ENCODE results near the gene DNAAF5.

The DNAAF5 gene

DNA sequence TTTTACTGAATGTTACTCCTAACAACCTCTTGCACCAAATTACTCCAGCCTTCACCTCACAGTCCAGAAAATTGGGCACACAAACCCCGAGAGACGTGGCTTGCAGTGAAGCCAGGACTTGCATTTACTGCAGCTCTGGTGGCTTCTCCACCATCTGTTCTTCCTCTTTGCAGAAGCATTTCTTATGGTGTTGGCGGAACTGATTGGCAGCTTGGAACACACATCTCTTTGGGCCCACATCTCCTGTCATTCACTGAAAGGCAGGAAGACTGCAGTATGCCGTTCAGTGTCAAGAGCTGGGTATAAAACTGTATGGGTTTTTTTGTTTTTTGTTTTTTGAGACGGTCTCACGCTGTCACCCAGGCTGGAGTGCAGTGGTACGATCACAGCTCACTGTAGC is 38.9 kb downstream of the DNAAF5 start:
- no peak overlapping the region for H3K4me3 ChIP-seq (ENCODE audit: low read length)
- H3K4me1 ChIP-seq (ENCODE audit: insufficient read depth, low read length) = no peaks in the 10 kb centered on the region
- H3K9me3 ChIP-seq (ENCODE audit: insufficient read depth, low read depth, low read length) = no peaks in the 10 kb centered on the region
- no peak overlapping the region for H3K9ac ChIP-seq (ENCODE audit: low read depth, low read length)
- no peak overlapping the region for H3K27ac ChIP-seq (ENCODE audit: low read length)
- peaks cover 64% of the 10 kb centered on the region for H3K36me3 ChIP-seq (ENCODE audit: insufficient read depth, low read depth, low read length)
- no peaks in the 10 kb centered on the region for H3K27me3 ChIP-seq (ENCODE audit: insufficient read depth, low read length)

DNA sequence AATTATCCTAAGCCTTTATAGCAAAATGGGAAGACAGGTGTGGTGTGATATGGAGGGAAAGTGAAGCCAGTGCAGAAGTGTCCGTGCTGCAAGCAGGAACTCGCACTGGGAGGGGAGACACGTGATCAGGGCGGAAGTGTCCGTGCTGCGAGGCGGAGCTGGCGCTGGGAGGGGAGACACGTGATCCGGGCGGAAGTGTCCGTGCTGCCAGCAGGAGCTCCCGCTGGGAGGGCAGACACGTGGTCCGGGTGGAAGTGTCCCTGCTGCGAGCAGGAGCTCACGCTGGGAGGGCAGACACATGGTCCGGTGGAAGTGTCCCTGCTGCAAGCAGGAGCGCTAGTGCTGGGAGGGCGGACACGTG is 41.1 kb downstream of the DNAAF5 start:
- peaks cover 66% of the 10 kb centered on the region for H3K36me3 ChIP-seq (ENCODE audit: insufficient read depth, low read depth, low read length)
- H3K27me3 ChIP-seq (ENCODE audit: insufficient read depth, low read length) = no peaks in the 10 kb centered on the region
- H3K9ac ChIP-seq (ENCODE audit: low read depth, low read length) = no peak overlapping the region
- H3K27ac ChIP-seq (ENCODE audit: low read length) = no peak overlapping the region
- H3K4me1 ChIP-seq (ENCODE audit: insufficient read depth, low read length) = no peaks in the 10 kb centered on the region
- no peak overlapping the region for H3K4me3 ChIP-seq (ENCODE audit: low read length)
- no peaks in the 10 kb centered on the region for H3K9me3 ChIP-seq (ENCODE audit: insufficient read depth, low read depth, low read length)

DNA sequence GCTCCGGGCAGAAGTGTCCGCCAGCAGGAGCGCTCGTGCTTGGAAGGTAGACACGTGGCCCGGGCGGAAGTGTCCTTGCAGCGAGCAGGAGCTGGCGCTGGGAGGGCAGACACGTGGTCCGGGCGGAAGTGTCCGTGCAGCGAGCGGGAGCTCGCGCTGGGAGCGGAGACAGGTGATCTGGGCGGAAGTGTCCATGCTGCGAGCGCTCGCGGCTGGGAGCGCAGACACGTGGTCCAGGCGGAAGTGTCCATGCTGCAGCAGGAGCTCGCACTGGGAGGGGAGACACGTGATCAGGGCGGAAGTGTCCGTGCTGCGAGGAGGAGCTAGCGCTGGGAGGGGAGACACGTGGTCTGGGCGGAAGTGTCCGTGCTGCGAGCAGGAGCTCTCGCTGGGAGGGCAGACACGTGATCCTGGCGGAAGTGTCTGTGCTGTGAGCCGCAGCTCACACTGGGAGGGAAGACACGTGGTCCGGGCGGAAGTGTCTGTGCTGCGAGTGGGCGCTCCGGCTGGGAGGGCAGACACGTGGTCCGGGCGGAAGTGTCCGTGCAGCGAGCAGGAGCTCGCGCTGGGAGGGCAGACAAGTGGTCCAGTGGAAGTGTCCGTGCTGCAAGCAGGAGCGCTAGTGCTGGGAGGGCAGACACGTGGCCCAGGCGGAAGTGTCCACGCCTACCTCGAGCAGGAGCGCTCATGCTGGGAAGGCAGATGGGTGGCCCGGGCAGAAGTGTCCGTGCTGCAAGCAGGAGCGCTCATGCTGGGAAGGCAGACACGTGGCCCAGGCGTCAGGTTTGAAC is 41.6 kb downstream of the DNAAF5 start:
- Histone ChIP-seq H3K27ac (ENCODE audit: low read length) (no peak overlapping the region), H3K9me3 (ENCODE audit: insufficient read depth, low read depth, low read length) (no peaks in the 10 kb centered on the region), H3K27me3 (ENCODE audit: insufficient read depth, low read length) (no peaks in the 10 kb centered on the region), H3K4me1 (ENCODE audit: insufficient read depth, low read length) (no peaks in the 10 kb centered on the region), H3K36me3 (ENCODE audit: insufficient read depth, low read depth, low read length) (peaks cover 65% of the 10 kb centered on the region), H3K9ac (ENCODE audit: low read depth, low read length) (no peak overlapping the region), H3K4me3 (ENCODE audit: low read length) (no peak overlapping the region)

DNA sequence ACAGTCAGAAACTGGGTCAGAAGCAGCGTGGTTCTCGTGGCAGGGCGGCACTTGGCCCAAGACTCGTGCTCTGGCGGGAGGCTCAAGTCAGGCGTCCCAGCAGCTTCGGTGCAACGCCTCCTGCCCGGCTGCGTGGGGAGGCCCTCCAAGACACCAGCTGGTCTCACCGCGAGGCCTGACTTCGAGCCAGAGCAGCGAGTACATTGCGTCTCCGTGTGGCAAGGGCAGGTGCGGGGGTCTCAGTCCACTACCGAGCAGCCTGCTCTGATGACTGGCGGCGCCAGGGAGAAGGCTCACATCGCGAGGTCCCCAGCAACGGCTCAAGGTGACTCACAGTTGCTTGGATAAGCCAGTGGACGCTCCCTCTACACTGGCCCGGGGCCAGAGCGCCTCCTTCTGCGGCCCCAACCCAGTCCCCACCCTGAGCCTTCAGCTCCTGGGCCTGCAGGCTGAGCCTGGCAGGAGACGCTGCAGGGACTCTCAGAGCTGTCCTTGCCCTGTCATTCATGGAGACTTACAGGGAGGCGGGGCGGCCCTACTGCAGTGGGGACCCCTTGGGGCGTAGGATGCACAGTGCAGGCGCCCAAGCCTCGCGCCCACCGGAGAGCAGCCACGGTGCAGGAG is 42.5 kb downstream of the DNAAF5 start:
- no peak overlapping the region for H3K4me3 ChIP-seq (ENCODE audit: low read length)
- H3K27ac ChIP-seq (ENCODE audit: low read length) = no peak overlapping the region

DNA sequence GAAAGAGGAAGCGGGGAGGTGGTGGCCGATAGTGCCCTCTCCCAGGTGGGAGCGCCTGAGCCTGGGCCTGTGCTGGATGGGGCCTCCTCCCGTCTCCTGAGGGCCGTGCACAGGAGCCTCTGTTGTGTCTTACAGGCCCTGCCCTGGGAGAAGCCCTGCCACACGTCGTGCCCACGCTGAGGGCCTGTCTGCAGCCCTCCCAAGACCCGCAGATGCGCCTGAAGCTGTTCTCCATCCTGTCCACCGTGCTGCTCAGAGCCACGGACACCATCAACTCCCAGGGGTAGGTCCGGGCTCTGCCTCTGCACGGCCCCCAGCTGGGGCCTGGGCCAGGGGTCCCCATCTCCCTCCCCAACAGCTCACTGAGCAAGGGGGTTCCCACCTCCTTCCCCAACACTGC is 43.8 kb downstream of the DNAAF5 start:
- no peak overlapping the region for H3K4me3 ChIP-seq (ENCODE audit: low read length)
- H3K4me1 ChIP-seq (ENCODE audit: insufficient read depth, low read length) = no peaks in the 10 kb centered on the region
- no peaks in the 10 kb centered on the region for H3K27me3 ChIP-seq (ENCODE audit: insufficient read depth, low read length)
- no peak overlapping the region for H3K9ac ChIP-seq (ENCODE audit: low read depth, low read length)
- no peaks in the 10 kb centered on the region for H3K9me3 ChIP-seq (ENCODE audit: insufficient read depth, low read depth, low read length)
- peaks cover 55% of the 10 kb centered on the region for H3K36me3 ChIP-seq (ENCODE audit: insufficient read depth, low read depth, low read length)
- H3K27ac ChIP-seq (ENCODE audit: low read length) = no peak overlapping the region

More for the DNA sequence above, 42.5 kb downstream of the DNAAF5 start:
- no peaks in the 10 kb centered on the region for H3K9me3 ChIP-seq (ENCODE audit: insufficient read depth, low read depth, low read length)
- peaks cover 60% of the 10 kb centered on the region for H3K36me3 ChIP-seq (ENCODE audit: insufficient read depth, low read depth, low read length)
- H3K27me3 ChIP-seq (ENCODE audit: insufficient read depth, low read length) = no peaks in the 10 kb centered on the region
- H3K9ac ChIP-seq (ENCODE audit: low read depth, low read length) = no peak overlapping the region
- H3K4me1 ChIP-seq (ENCODE audit: insufficient read depth, low read length) = no peaks in the 10 kb centered on the region

DNA sequence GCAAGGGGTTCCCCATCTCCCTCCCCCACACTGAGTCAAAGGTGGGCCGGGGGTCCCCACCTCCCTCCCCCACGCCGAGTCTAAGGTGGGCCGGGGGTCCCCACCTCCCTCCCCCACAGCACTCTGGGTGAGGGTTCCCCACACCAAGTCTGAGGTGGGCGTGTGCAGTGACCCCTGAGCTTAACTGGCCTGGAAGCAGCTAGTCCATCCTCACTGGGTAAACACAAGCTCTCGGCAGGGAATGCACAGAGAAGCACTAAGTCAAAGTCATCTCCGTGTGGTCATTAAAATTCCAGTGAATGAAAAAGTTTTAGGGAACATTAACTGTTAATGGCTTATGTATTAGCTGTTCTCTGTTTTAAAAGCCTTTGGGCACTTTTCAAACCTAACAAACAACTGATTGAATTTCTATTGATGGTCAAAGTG is 44.3 kb downstream of the DNAAF5 start:
- Histone ChIP-seq H3K9me3 (ENCODE audit: insufficient read depth, low read depth, low read length) (no peaks in the 10 kb centered on the region), H3K9ac (ENCODE audit: low read depth, low read length) (no peak overlapping the region), H3K36me3 (ENCODE audit: insufficient read depth, low read depth, low read length) (peaks cover 55% of the 10 kb centered on the region), H3K27me3 (ENCODE audit: insufficient read depth, low read length) (no peaks in the 10 kb centered on the region), H3K4me1 (ENCODE audit: insufficient read depth, low read length) (no peaks in the 10 kb centered on the region), H3K27ac (ENCODE audit: low read length) (no peak overlapping the region), H3K4me3 (ENCODE audit: low read length) (no peak overlapping the region)

DNA sequence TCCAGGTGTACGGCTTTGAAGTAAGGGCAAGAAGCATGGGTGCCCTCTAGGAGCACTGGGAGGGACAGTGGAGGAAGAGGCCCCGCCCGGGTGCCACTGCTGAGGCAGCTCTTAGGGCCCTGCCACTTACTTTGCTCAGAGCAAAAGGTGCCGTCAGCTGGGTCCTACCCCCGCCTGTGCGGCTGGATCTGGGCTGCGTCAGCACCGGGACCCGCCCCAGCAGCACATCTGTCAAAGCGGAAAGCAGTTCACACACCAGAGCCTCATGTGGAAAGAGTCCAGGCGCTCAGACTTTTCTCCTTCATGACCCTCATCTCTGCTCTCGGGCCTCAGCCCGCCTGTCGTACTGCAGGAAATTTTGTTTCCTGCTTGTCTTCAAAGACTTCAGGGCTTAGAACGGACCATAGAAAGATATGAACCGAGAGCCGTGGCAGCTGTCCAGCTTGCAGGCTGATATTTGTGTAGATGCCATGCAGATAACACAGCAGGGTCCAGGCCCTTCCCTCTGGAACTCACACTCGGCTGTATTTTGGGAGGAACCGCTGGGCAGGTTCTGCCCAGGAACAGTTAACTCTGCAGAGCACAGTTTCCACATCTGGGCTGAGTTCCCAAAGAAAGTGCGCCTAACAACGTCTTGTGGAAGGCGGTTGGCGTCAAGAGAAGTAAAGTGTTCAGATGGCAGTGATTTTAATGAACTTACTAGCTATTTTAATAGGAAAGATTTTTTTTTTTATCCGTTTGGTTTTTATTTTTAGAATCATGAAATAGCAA is 44.9 kb downstream of the DNAAF5 start:
- H3K9ac ChIP-seq (ENCODE audit: low read depth, low read length) = no peak overlapping the region
- no peaks in the 10 kb centered on the region for H3K4me1 ChIP-seq (ENCODE audit: insufficient read depth, low read length)
- H3K9me3 ChIP-seq (ENCODE audit: insufficient read depth, low read depth, low read length) = no peaks in the 10 kb centered on the region
- no peak overlapping the region for H3K4me3 ChIP-seq (ENCODE audit: low read length)
- H3K27ac ChIP-seq (ENCODE audit: low read length) = no peak overlapping the region
- no peaks in the 10 kb centered on the region for H3K27me3 ChIP-seq (ENCODE audit: insufficient read depth, low read length)
- peaks cover 54% of the 10 kb centered on the region for H3K36me3 ChIP-seq (ENCODE audit: insufficient read depth, low read depth, low read length)

DNA sequence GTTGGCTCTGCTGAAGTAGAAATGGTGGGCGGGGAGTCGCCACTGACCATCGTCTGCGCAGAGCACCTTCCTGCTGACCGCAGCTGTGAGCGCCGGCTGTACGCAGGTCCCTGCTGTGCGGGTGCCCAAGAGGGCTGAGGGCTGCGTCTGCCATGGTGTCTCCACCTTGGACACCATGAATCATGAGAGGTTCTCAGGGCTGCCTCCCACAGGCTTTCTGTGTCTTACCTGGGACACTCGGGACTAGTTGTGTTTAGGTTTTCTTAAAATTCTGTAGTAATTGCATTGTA is 45.5 kb downstream of the DNAAF5 start:
- Histone ChIP-seq H3K27ac (ENCODE audit: low read length) (no peak overlapping the region), H3K4me1 (ENCODE audit: insufficient read depth, low read length) (no peaks in the 10 kb centered on the region), H3K9me3 (ENCODE audit: insufficient read depth, low read depth, low read length) (no peaks in the 10 kb centered on the region), H3K4me3 (ENCODE audit: low read length) (no peak overlapping the region), H3K27me3 (ENCODE audit: insufficient read depth, low read length) (no peaks in the 10 kb centered on the region), H3K9ac (ENCODE audit: low read depth, low read length) (no peak overlapping the region), H3K36me3 (ENCODE audit: insufficient read depth, low read depth, low read length) (peaks cover 54% of the 10 kb centered on the region)

DNA sequence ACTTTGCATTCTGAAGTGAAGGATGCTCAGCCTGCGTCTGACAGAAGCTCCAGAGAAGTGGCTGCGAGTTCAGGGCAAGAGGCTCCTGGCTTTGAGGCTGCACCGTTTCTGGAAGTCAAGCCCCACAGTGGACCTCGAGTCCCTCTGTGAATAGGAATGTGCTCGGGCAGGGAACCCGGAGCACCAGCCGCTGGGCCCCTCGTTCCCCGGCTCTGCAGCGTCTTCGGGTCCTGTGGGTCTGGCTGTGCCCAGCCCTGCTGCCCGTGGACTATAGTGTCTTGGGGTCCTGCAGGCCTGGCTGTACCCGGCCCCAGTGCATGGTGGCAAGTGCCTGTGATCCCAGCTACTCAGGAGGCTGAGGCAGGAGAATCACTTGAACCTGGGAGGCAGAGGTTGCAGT is 45.9 kb downstream of the DNAAF5 start:
- Histone ChIP-seq H3K4me3 (ENCODE audit: low read length) (no peak overlapping the region), H3K36me3 (ENCODE audit: insufficient read depth, low read depth, low read length) (peaks cover 54% of the 10 kb centered on the region), H3K9me3 (ENCODE audit: insufficient read depth, low read depth, low read length) (no peaks in the 10 kb centered on the region), H3K27ac (ENCODE audit: low read length) (no peak overlapping the region), H3K4me1 (ENCODE audit: insufficient read depth, low read length) (no peaks in the 10 kb centered on the region), H3K9ac (ENCODE audit: low read depth, low read length) (no peak overlapping the region), H3K27me3 (ENCODE audit: insufficient read depth, low read length) (no peaks in the 10 kb centered on the region)

DNA sequence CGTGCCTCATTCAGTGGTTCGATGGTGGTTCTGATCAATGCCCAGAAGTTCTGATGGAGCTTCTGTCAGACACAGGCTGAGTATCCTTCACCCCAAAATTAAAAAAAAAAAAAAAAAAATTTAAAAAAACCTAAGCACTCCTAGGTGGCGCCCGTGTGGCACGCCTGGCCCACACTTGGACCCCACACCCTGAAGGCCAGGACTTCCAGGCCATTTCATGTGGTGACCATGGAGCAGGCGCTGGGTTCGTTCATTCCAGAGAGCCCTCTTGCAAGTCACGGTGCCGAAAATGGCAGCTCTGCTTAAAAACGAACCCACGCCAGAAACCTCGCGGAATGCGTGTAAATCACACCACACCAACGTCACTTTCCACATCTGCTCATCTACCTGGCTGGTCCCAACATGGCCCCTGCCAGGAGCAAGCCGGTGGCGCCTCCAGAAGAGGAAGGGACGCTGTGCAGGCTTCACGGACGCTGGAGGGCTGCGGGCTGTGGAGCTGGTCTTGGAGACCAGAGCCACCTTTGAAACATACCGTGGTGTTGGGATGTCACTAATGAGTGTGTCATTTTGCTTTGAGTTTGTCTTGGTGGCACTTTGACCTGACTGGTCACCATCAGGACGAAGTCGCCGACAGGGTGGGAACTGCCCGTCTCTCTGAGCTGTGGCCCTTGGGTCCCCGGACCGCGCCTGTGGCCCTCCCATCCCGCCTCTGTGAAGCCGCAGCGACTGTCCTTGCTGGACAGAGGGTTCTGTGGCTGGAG is 46.5 kb downstream of the DNAAF5 start:
- Histone ChIP-seq H3K4me1 (ENCODE audit: insufficient read depth, low read length) (no peaks in the 10 kb centered on the region), H3K36me3 (ENCODE audit: insufficient read depth, low read depth, low read length) (peaks cover 55% of the 10 kb centered on the region), H3K9ac (ENCODE audit: low read depth, low read length) (no peak overlapping the region), H3K27me3 (ENCODE audit: insufficient read depth, low read length) (no peaks in the 10 kb centered on the region), H3K9me3 (ENCODE audit: insufficient read depth, low read depth, low read length) (no peaks in the 10 kb centered on the region), H3K27ac (ENCODE audit: low read length) (no peak overlapping the region), H3K4me3 (ENCODE audit: low read length) (no peak overlapping the region)

DNA sequence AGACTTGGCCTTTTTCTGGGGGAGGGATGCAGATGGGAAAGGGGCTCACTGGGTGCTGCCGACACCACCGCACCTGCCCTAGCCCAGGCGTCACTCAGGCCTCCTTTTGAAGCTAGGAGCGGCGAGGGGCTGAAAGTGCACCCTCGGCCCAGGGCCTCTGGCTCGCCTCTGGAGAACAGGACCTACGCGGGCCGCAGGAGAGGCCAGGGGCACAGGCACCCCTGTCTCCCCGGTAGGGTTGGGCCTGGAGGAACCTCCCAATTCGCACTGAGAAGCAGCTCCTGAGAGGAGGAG is 47.1 kb downstream of the DNAAF5 start:
- Histone ChIP-seq H3K4me1 (ENCODE audit: insufficient read depth, low read length) (no peaks in the 10 kb centered on the region), H3K27me3 (ENCODE audit: insufficient read depth, low read length) (no peaks in the 10 kb centered on the region), H3K36me3 (ENCODE audit: insufficient read depth, low read depth, low read length) (peaks cover 61% of the 10 kb centered on the region), H3K27ac (ENCODE audit: low read length) (no peak overlapping the region), H3K9ac (ENCODE audit: low read depth, low read length) (no peak overlapping the region), H3K9me3 (ENCODE audit: insufficient read depth, low read depth, low read length) (no peaks in the 10 kb centered on the region), H3K4me3 (ENCODE audit: low read length) (no peak overlapping the region)
